Measurements from ENCODE around the gene RTN4. TPM values are rescaled to one million over a fixed set of nuclear protein-coding genes. Genes with fewer than 3 reads are reported as not detected.

RTN4 gene
- total RNA-seq, 4 donors from 2014 or later, result 249 to 292 (median 276) TPM

GRCh38 chr2:55062754-55063153, 12.5 kb upstream of the RTN4 start:
- 78 to 84% methylated on average over 1 of the region's 1 CpG for WGBS, 2 donors
- TF ChIP-seq POLR2A (IDR thresholded peaks at IDR 0.05) (no peak), CTCF (IDR thresholded peaks at IDR 0.05) (no peak)
- no peak overlapping the region for H3K4me3 ChIP-seq (ENCODE audit: low read depth, poor library complexity, severe bottlenecking)
- no peak for DNase-seq (ENCODE audit: low spot score in 2 of 2)
- intact Hi-C loops (cut with DNase I; ENCODE audit: low total_unique reads), result no loop called here

GRCh38 chr2:55061523-55062344, 11.5 kb upstream of the RTN4 start:
- DNase-seq (ENCODE audit: low spot score in 2 of 2), result no peak
- intact Hi-C loops (cut with DNase I; ENCODE audit: low total_unique reads), result no loop called here

GRCh38 chr2:55059793-55060192, 9.5 kb upstream of the RTN4 start:
- WGBS, 2 donors, result 84 to 94% methylated on average over 4 of the region's 4 CpGs
- intact Hi-C loops (cut with DNase I; ENCODE audit: low total_unique reads), result no loop called here
- DNase-seq (ENCODE audit: low spot score in 2 of 2), result no peak
- H3K4me3 ChIP-seq (ENCODE audit: low read depth, poor library complexity, severe bottlenecking), result no peak overlapping the region
- no peak for TF ChIP-seq POLR2A (IDR thresholded peaks at IDR 0.05)
- TF ChIP-seq CTCF (IDR thresholded peaks at IDR 0.05), result no peak

More at GRCh38 chr2:55061523-55062344, 11.5 kb upstream of the RTN4 start:
- WGBS, 2 donors, result 93 to 94% methylated on average over 25 of the region's 25 CpGs
- TF ChIP-seq POLR2A (IDR thresholded peaks at IDR 0.05) (no peak), CTCF (IDR thresholded peaks at IDR 0.05) (no peak)
- no peak overlapping the region for H3K4me3 ChIP-seq (ENCODE audit: low read depth, poor library complexity, severe bottlenecking)

GRCh38 chr2:55057474-55057873, 7.2 kb upstream of the RTN4 start:
- 95 to 98% methylated on average over 3 of the region's 3 CpGs for WGBS, 2 donors
- no peak for DNase-seq (ENCODE audit: low spot score in 2 of 2)
- TF ChIP-seq POLR2A (IDR thresholded peaks at IDR 0.05), result no peak
- no peak for TF ChIP-seq CTCF (IDR thresholded peaks at IDR 0.05)
- intact Hi-C loops (cut with DNase I; ENCODE audit: low total_unique reads), result no loop called here
- no peak overlapping the region for H3K4me3 ChIP-seq (ENCODE audit: low read depth, poor library complexity, severe bottlenecking)

- 75 to 80% methylated on average over 9 of the region's 9 CpGs for whole genome bisulfite sequencing, 2 donors
- no peak overlapping the region for H3K4me3 ChIP-seq (ENCODE audit: low read depth, poor library complexity, severe bottlenecking)
- TF ChIP-seq CTCF (IDR thresholded peaks at IDR 0.05), result no peak
- DNase-seq (ENCODE audit: low spot score in 2 of 2), result peak; percentile 65 to 89
- intact Hi-C loops (cut with DNase I; ENCODE audit: low total_unique reads), result no loop called here
Observed at GRCh38 chr2:55056024-55056521, 5.8 kb upstream of the RTN4 start.
